T-helper 2 cell (primary cell): Measurements from ENCODE around the gene STXBP3.

Source experiments
- DNase-seq, 5 experiments: peaks; one replicate each; pipeline versions ENCODE4 v3.0.0 to v3.0.0-alpha.2; 2012 to 2022

STXBP3 gene

GRCh38 chr1:108845446-108845845 is 99.0 kb downstream of the STXBP3 start:
- DNase-seq = no peak

DNA sequence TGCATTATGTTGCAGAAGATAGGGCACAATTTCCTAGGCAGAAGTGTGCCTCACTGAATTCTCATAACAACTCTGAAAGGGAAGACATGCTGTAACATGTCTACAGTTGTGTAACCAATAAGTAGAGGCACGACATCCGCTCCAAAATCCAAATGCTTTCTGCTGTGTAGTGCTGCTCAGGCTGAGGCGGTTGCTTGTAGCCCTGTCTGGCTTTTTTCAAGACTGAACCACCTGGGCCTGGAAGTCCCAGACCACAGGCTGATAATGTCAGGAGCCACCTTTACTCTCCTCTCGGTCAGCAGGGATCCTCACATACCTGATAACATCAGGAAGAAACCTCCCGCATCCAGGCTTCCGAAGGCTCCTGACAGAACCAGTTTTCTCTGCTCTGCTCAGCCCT is 99.5 kb downstream of the STXBP3 start:
- DNase-seq = no peak

GRCh38 chr1:108847494-108847893 is 101.0 kb downstream of the STXBP3 start:
- DNase-seq = no peak

DNA sequence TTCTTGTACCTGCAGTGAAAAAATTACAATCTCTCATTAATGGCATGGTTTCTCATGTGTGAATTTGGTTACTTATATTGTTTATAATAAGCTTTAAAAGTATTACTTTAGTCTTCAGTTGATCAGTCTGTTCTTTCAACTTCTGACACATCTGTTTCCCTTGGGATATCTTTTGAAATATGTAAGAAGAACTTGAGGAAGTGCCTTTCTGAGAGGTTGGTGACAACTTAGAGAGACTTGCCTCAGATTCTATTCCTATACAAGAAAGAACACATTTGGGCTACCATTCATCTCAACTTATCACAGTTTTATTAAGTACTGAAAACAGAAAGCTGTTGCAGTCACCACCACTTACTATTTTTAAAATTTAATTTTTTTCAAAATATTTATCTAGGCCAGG is 102.3 kb downstream of the STXBP3 start:
- no peak for DNase-seq

DNA sequence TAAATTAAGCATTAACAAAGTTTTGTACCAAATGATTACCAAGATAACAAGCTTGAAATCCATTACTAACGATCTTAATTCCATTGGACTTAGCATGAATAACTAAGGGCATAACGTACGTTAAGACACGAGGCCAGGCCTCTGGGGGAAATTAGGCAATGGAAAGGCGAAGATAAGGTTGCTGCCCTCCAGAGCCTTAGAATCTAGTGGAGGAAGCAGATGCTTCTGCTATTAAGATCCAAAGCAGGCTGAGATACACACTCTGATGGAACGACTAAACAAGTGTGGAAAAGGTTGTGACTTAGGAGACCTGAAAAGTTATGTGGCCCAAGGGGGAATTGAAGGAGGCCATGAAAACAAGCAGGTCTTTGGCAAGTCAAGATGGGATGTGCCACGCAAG is 104.5 kb downstream of the STXBP3 start:
- no peak for DNase-seq

DNA sequence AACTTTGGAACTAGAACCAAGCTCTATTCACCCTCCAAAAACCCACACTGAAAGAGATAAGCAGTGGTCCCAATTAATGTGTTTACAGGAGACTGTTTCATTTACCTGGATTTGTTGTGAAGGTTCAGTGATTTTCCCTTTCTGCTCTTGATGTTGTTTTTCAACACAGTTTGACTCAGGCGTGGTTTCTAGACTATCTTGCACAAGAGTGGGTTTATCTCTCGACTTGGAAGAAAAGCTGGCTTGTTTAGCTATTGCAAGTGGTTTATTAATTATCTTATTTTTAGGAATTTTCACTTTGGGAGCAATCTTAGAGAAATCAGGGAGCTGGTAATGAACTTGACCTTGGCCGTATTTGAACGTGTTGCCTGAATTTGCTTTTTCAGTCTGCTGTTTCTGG is 105.1 kb downstream of the STXBP3 start:
- DNase-seq = peak in 1 of 5 experiments; percentile 9

DNA sequence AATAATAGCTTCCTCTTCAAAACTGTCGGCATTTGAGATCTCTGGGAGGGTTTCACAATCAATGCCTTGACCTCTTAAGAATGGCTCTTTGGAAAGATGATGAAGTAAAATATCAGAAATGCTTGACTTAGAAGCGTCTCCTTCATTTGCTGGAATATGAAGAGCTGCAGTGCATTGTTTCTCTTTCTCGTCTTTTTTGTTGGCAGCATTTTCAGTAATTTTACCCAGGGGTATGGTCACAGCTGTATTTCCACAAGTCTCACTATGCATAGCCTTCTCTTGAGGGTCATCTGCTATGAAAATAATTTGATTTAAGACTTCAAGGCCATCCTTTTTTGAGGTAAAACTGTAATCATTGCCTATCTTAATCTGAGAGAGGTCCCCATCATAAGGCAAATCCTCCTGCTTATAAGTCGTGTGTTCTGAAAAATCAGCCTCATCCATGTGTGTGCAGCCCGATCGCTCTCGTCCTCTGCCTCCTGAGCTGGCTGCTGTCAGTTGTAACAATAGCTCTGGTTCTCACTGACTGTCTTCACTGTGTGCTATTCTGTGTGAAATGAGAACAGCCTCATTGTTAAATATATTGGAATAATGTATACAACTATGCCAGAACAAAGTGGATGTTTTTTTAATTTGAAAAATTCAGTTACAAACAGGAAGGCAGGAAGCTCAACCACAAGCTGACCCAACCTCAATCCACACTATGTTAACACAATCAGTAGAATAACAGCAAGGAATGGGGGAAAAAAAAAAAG is 105.9 kb downstream of the STXBP3 start:
- peak in 1 of 5 experiments; percentile 29 for DNase-seq

DNA sequence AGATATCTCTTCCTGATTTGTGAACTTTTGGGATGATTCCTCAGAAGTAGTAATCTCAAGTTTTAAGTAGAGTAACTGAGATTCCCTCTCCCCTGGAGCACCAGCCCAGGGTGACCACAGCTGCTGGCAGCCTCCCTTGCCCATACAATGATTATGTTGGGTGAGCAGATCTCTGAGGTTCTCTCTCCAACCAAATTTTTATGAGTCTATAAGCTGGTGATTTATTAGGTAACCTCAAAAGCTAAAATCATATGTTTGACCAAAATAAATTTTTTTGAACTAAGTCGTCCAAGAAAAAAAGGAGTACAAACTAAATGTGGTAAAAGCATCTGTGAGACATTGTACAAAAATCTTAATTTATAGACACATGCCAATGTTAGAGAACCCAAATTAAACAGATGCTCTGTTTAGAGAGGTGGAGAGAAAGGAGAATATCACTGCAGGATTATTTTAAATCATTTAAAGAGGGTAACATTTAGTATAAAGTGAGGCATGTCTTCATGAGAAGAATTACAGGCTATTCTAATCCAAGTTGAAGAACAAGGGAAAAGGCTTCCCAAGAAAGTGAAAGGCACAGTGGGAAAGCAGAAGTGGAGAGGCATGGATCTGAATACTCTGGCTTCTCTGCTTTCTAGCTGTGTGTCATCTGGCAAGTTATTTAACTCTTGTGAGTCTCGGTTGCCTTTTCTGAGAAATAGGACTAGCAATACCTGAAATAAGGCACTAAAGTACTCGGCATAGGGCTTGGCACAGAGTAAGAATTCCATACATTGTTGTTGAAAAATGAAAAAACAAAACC is 107.9 kb downstream of the STXBP3 start:
- no peak for DNase-seq

GRCh38 chr1:108856994-108857393 is 110.5 kb downstream of the STXBP3 start, which contains the start of gene AKNAD1:
Gene AKNAD1 (minus strand): TSS chr1:108857094. CDS start chr1:108852664, 4,430 bp downstream.
- no peak for DNase-seq

DNA sequence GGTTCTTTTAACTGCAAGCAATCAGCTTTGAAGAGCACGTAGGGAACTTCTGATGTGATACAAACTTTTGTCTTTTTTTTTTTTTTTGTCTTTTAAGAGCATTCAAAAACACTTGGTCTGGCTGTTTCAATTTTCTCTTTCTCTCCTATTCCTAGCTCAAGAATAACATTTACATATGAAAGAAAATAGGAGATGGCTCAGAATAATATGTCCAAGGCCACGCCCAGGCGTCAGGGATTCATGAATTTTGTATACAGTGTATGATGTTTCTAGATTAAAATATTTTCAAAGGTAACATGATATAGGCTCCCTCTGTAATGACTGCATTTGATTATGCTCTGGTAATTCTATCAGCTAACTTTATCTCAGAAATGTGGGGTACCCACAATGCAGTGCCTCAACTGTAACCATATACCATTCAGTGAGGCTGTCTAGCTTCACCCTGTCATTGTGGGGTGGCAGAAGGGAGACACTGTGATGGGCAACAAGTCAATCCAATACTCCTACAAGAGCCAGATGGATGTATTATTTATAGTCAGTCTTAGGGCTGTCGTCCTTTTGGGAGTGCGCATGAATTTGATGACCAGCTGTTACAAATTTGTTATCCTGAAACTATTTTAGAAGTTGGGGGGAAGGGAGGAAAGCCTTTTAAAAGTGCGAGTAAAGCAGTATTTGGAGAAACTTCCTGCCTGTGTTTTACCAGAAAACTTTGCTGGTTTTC is 111.9 kb downstream of the STXBP3 start:
- peak in 1 of 5 experiments; percentile 25 for DNase-seq
